ENCODE results near the gene TBL3. TPM values are rescaled to one million over a fixed set of nuclear protein-coding genes. Genes with fewer than 3 reads are reported as not detected.

The TBL3 gene
- total and polyA plus RNA-seq, 11 donors, result 19.3 to 68.7 (median 22.0) TPM

DNA sequence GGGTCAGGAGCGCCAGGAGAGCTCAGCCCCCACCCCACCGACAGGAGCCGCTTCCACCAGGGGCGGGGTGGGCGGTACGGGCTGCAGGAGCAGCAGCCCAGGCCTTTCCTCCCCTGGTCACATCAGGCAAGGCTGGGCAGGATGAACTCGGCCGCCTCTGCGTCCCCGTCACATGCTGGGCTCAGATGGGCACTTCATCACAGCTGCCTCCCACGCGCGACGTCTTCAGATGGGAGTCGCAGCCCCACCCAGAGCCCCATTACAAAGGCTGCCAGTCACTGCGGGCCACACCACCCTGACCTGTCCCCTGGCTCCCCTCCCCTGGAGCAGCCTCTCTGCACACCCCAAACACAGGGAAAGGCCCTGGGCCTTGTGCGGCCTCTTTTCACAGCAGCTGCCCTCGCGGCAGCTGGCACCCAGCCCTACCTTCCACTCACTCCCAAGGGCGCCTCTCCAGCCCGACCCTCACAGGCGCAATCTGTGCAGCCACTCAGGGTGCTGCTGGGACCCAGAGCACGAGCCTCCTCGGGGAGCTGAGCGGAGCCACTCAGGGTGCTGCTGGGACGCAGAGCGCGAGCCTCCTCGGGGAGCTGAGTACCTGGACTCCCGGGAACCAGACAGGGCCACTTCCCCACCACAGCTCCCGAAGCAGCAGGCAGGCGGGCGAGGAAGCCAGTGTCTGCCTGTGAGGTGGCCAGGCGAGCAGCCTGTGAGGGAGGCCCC is 33.1 kb downstream of the TBL3 start:
- DNase-seq, result no peak
- WGBS, 4 donors, result 72 to 82% (median 76%) methylated on average over 15 to 34 of the region's 34 CpGs

DNA sequence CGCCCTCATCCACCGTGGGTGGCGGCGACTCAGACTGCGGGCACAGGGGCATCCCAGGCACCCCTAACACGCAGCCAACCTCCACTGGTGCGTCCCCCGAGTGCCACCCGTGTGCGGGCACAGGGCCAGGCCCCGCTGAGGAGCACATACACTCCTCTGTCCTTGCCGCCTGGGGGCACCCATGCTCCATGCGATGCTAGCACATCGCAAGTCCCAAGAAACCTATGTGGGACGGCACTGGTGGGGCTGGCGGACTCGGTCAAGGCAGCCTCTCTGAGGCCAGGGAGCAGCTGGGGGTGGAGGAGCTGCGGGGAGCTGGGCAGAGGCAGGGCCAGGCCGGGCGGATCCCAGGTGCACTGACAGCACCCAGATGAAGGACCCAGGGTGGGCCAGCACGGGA is 33.8 kb downstream of the TBL3 start:
- no peak overlapping the region for H3K4me3 ChIP-seq
- H3K36me3 ChIP-seq, result peaks cover 0 to 29% (median 24%) of the 10 kb centered on the region in 9 donors
- no peaks in the 10 kb centered on the region for H3K9me3 ChIP-seq
- ATAC-seq, result no peak
- H3K27me3 ChIP-seq, result no peaks in the 10 kb centered on the region
- TF ChIP-seq POLR2A (IDR thresholded peaks at IDR 0.05), result no peak
- no peak for DNase-seq
- WGBS, 4 donors, result 60 to 85% (median 81%) methylated on average over 13 to 21 of the region's 21 CpGs
- peaks cover 20 to 72% (median 52%) of the 10 kb centered on the region in 12 donors for H3K4me1 ChIP-seq
- intact Hi-C loops (cut with DNase I), result loop anchor here in 2 of 10 donors (10.0 kb wide), 2 partner anchors 149 to 499 kb away; partner anchors contain the start of gene TRAF7 (in 1 of the 2)
- no peak overlapping the region for H3K27ac ChIP-seq

More for the DNA sequence above, 33.1 kb downstream of the TBL3 start:
- ATAC-seq, result no peak
- TF ChIP-seq, protein P1, sequence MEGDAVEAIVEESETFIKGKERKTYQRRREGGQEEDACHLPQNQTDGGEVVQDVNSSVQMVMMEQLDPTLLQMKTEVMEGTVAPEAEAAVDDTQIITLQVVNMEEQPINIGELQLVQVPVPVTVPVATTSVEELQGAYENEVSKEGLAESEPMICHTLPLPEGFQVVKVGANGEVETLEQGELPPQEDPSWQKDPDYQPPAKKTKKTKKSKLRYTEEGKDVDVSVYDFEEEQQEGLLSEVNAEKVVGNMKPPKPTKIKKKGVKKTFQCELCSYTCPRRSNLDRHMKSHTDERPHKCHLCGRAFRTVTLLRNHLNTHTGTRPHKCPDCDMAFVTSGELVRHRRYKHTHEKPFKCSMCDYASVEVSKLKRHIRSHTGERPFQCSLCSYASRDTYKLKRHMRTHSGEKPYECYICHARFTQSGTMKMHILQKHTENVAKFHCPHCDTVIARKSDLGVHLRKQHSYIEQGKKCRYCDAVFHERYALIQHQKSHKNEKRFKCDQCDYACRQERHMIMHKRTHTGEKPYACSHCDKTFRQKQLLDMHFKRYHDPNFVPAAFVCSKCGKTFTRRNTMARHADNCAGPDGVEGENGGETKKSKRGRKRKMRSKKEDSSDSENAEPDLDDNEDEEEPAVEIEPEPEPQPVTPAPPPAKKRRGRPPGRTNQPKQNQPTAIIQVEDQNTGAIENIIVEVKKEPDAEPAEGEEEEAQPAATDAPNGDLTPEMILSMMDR (IDR thresholded peaks at IDR 0.05), result no peak
- no peak for TF ChIP-seq POLR2A (IDR thresholded peaks at IDR 0.05)
- H3K27me3 ChIP-seq, result no peaks in the 10 kb centered on the region
- intact Hi-C loops (cut with DNase I), result loop anchor here in 2 of 10 donors (10.0 kb wide), 2 partner anchors 150 to 500 kb away; partner anchors contain the start of gene TRAF7 (in 1 of the 2)
- H3K9me3 ChIP-seq, result no peaks in the 10 kb centered on the region
- no peak overlapping the region for H3K4me3 ChIP-seq
- H3K36me3 ChIP-seq, result peaks cover 0 to 36% (median 31%) of the 10 kb centered on the region in 9 donors
- H3K4me1 ChIP-seq, result peaks cover 17 to 65% (median 45%) of the 10 kb centered on the region in 12 donors
- H3K27ac ChIP-seq, result no peak overlapping the region

DNA sequence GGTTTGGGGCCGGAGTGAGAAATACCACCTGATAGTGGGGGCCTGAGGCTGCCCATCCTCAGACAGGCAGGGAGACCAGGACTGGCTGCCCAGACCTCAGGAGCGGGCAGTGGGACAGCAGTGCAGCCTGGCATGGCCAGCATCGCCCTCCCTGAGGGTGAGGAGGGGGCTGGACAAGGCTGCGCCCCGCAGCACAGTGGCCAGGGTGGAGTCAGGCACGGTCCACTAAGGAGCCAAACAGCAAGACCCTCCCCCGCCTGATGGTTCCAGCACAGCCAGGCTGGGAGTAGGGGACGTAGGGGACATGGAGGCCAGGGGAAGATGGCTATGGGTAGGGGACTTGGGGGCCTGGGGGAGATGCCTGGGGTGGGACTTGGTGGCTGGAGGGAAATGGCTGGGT is 34.5 kb downstream of the TBL3 start:
- Histone ChIP-seq H3K36me3 (peaks cover 0 to 23% (median 18%) of the 10 kb centered on the region in 9 donors), H3K4me1 (peaks cover 20 to 73% (median 52%) of the 10 kb centered on the region in 12 donors), H3K27me3 (no peaks in the 10 kb centered on the region), H3K27ac (no peak overlapping the region), H3K9me3 (no peaks in the 10 kb centered on the region), H3K4me3 (no peak overlapping the region)
- intact Hi-C loops (cut with DNase I), result loop anchor here in 2 of 10 donors (10.0 kb wide), 2 partner anchors 148 to 498 kb away; partner anchors contain the start of gene TRAF7 (in 1 of the 2)
- ATAC-seq (no peak), DNase-seq (no peak)
- WGBS, 4 donors, result 89 to 94% (median 91%) methylated on average over 8 of the region's 8 CpGs
- no peak for TF ChIP-seq POLR2A (IDR thresholded peaks at IDR 0.05)
- TF ChIP-seq, protein P1 (IDR thresholded peaks at IDR 0.05), result no peak

DNA sequence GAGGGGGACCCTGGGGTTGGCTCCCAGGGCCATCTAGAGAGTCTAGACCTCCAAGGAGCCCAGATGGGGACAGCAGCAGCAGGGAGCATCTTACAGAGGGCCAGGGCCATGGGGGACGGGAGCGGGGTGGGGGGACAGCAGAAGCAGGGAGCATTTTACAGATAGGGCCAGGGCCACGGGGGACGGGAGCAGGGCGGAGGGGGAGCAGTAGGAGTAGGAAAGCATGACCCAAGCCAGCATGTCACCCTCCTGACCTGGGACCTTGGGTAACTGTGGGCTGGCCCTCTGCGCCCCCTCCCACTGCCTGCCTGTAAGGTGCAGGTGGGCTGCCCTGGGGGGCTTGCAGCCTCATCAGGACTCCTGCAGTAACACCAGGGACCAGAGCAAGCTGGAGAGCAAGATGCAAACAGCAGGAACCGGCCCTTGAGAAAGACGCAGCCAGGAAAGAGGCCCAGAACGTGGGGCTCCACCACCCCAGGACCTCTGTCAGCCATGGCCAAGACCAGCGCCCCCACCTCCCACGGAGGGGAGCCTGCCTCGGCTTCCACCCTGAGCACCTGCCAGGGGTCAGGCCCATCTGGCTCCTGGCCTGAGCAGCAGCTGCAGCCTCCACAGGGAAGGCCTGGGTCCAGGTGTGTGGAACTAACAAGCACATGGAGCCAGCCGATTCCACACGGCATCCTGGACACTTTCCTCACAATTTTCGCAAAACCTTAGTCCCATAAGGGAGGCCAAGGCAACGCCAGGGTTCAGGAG is 35.4 kb downstream of the TBL3 start:
- ATAC-seq (no peak), DNase-seq (peak in 1 of 5 donors; percentile 26)
- 78 to 81% (median 81%) methylated on average over 15 to 16 of the region's 16 CpGs for WGBS, 4 donors
- H3K4me1 ChIP-seq, result peaks cover 20 to 73% (median 52%) of the 10 kb centered on the region in 12 donors
- no peak for TF ChIP-seq POLR2A (IDR thresholded peaks at IDR 0.05)
- TF ChIP-seq, protein P1 (IDR thresholded peaks at IDR 0.05), result no peak
- H3K36me3 ChIP-seq, result peaks cover 0 to 13% (median 8%) of the 10 kb centered on the region in 9 donors
- H3K27me3 ChIP-seq, result no peaks in the 10 kb centered on the region
- peak overlapping the region in 4 of 12 donors; percentile 97 to 100 (median 98) for H3K4me3 ChIP-seq
- H3K9me3 ChIP-seq, result no peaks in the 10 kb centered on the region
- intact Hi-C loops (cut with DNase I), result loop anchor here in 2 of 10 donors (10.0 kb wide), 2 partner anchors 148 to 498 kb away; partner anchors contain the start of gene TRAF7 (in 1 of the 2)
- H3K27ac ChIP-seq, result no peak overlapping the region

All from heart left ventricle (tissue), 16 donors.